Transverse colon (tissue), 4 donors: ENCODE results near the gene CCS. TPM values are rescaled to one million over a fixed set of nuclear protein-coding genes. Genes with fewer than 3 reads are reported as not detected.

ENCODE experiments used
- DNase-seq: peaks from one replicate; pipeline ENCODE4 v3.0.0-alpha.2; 2019
- H3K27ac ChIP-seq, 4 donors: fragments of 200-600 bp; sonication (generic); 2 replicates each; pipeline ENCODE4 v1.5.1; 2016 to 2018; ENCODE audit warnings: inconsistent platforms in 4 of 4
- H3K27me3 ChIP-seq: fragments of 200-600 bp; sonication (generic); 2 replicates; pipeline ENCODE4 v1.5.1; 2017; ENCODE audit warnings: inconsistent platforms
- H3K36me3 ChIP-seq, 4 donors: fragments of 200-600 bp; sonication (generic); 2 replicates each; pipeline ENCODE4 v1.5.1; 2017 to 2019; ENCODE audit warnings: inconsistent platforms in 4 of 4
- H3K4me1 ChIP-seq, 4 donors: fragments of 200-600 bp; sonication (generic); 2 replicates each; pipeline ENCODE4 v1.5.1; 2017 to 2020; ENCODE audit warnings: inconsistent platforms in 4 of 4
- H3K4me3 ChIP-seq, 4 donors: fragments of 200-600 bp; sonication (generic); 1 replicate in 1 of 4; 2 replicates in 3 of 4; pipeline versions ENCODE4 v1.5.1 to v1.6.1; 2017 to 2019; ENCODE audit warnings: inconsistent platforms in 4 of 4
- H3K9me3 ChIP-seq, 2 donors: fragments of 200-600 bp; sonication (generic); 2 replicates each; pipeline ENCODE4 v1.5.1; 2017 to 2019; ENCODE audit warnings: inconsistent platforms in 2 of 2
- CTCF ChIP-seq, 5 experiments: fragments of 200-600 bp in 3 of 5; fragments of 450-650 bp in 2 of 5; sonication (generic) in 3 of 5; IDR thresholded peaks; 1 replicate in 2 of 5; 2 replicates in 3 of 5; pipeline ENCODE4 v1.5.1; 2016 to 2017; ENCODE audit warnings: antibody characterized with exemption in 5 of 5, inconsistent platforms in 3 of 5, mild to moderate bottlenecking in 2 of 5, moderate library complexity in 1 of 5
- EP300 ChIP-seq: sonication (generic); formaldehyde crosslinking; IDR thresholded peaks from one replicate; pipeline ENCODE4 v1.6.1; 2017; ENCODE audit warnings: antibody characterized with exemption, low read depth
- POLR2A ChIP-seq: fragments of 450-650 bp; IDR thresholded peaks from one replicate; pipeline ENCODE4 v1.6.1; 2016; ENCODE audit warnings: antibody characterized with exemption, mild to moderate bottlenecking, moderate library complexity
- POLR2AphosphoS5 ChIP-seq, 3 donors: sonication (generic); formaldehyde crosslinking; IDR thresholded peaks; one replicate each; pipeline ENCODE4 v1.6.1; 2016; ENCODE audit warnings: antibody characterized with exemption in 3 of 3
- WGBS, 2 donors: methylation state at CpG; one replicate each; pipeline ENCODE4 v1.1.5; 2018; ENCODE audit warnings: low coverage in 1 of 2; 5-methylcytosine and 5-hydroxymethylcytosine counted together
- in situ Hi-C, 4 donors: fragments of 200-750 bp; cut with MboI; loops; one replicate each; pipeline versions ENCODE4 v1.15.0 to v1.15.1; 2017; ENCODE audit warnings: low sequenced_read_pairs in 3 of 4, low pct_ligation_motif_present in 1 of 4, low pct_unique_long_range_greater_than_20kb in 1 of 4
- intact Hi-C: fragments of 100-400 bp; cut with DNase I; formaldehyde crosslinking; loops from one replicate; pipeline ENCODE4 v1.15.1; 2023; ENCODE audit warnings: low total_unique reads
- total RNA-seq, 4 donors: library from RNA; depleted of rRNA; stranded (reverse); fragments of >200 nt; gene quantifications; one replicate each; pipeline ENCODE4 v1.1.0, GENCODE V29; 2016

The CCS gene
- total RNA-seq, 4 donors from 2014 or later: 37.4 to 82.0 (median 49.5) TPM

- Histone ChIP-seq H3K9me3 (no peaks in the 10 kb centered on the region), H3K4me1 (peaks cover 10 to 26% (median 18%) of the 10 kb centered on the region in 4 donors), H3K27ac (no peak overlapping the region), H3K36me3 (no peaks in the 10 kb centered on the region), H3K27me3 (no peaks in the 10 kb centered on the region), H3K4me3 (no peak overlapping the region)
- no peak for DNase-seq
- 83 to 96% methylated on average over 1 of the region's 1 CpG for WGBS, 2 donors
- in situ Hi-C loops (no loop called here), intact Hi-C loops (no loop called here)
- TF ChIP-seq CTCF (IDR thresholded peaks at IDR 0.05): no peak
- no peak for TF ChIP-seq POLR2A
- TF ChIP-seq EP300: no peak
- TF ChIP-seq POLR2AphosphoS5 (IDR thresholded peaks at IDR 0.05): no peak
Observed at GRCh38 chr11:66612458-66612857, 19.5 kb downstream of the CCS start.

GRCh38 chr11:66614073-66614472 lies 21.1 kb downstream of the CCS start:
- intact Hi-C loops: no loop called here
- no peaks in the 10 kb centered on the region for H3K36me3 ChIP-seq
- peaks cover 9 to 25% (median 21%) of the 10 kb centered on the region in 4 donors for H3K4me1 ChIP-seq
- no peak for DNase-seq
- no peaks in the 10 kb centered on the region for H3K9me3 ChIP-seq
- no peak for TF ChIP-seq CTCF (IDR thresholded peaks at IDR 0.05)
- TF ChIP-seq POLR2AphosphoS5 (IDR thresholded peaks at IDR 0.05): no peak
- TF ChIP-seq POLR2A: no peak
- TF ChIP-seq EP300: no peak
- H3K27ac ChIP-seq: no peak overlapping the region
- in situ Hi-C loops: no loop called here
- 89 to 93% methylated on average over 6 to 13 of the region's 13 CpGs for WGBS, 2 donors
- no peaks in the 10 kb centered on the region for H3K27me3 ChIP-seq
- no peak overlapping the region for H3K4me3 ChIP-seq

- TF ChIP-seq POLR2AphosphoS5 (IDR thresholded peaks at IDR 0.05) (peak; percentile 99 to 100 (median 100)), POLR2A (peak; percentile 100), EP300 (no peak), CTCF (IDR thresholded peaks at IDR 0.05) (no peak)
- in situ Hi-C loops (no loop called here), intact Hi-C loops (loop anchor here (1.0 kb wide), 1 partner anchor 62 kb away; no protein-coding TSS in a partner anchor)
- Histone ChIP-seq H3K27ac (peak within 1 kb of the TSS; percentile 92 to 98 (median 98)), H3K36me3 (no peaks in the 10 kb centered on the region), H3K4me3 (peak within 1 kb of the TSS; percentile 51 to 88 (median 82)), H3K27me3 (no peaks in the 10 kb centered on the region), H3K9me3 (no peaks in the 10 kb centered on the region), H3K4me1 (peaks cover 26 to 48% (median 43%) of the 10 kb centered on the region in 4 donors)
- WGBS, 2 donors: 0 to 2% methylated on average over 11 to 53 of the region's 90 CpGs
- DNase-seq: peak; percentile 99
Observed at GRCh38 chr11:66616379-66617154, 23.6 kb downstream of the CCS start, which contains the start of gene RBM14. TSS of gene RBM14 (plus strand) at chr11:66616630. CDS start at chr11:66616721, 91 bp downstream.

GRCh38 chr11:66617155-66617834 lies 24.3 kb downstream of the CCS start:
- H3K9me3 ChIP-seq: no peaks in the 10 kb centered on the region
- H3K27ac ChIP-seq: peak overlapping the region; percentile 92 to 98 (median 98)
- in situ Hi-C loops (no loop called here), intact Hi-C loops (no loop called here)
- DNase-seq: no peak
- 0% methylated on average over 6 to 32 of the region's 38 CpGs for WGBS, 2 donors
- H3K36me3 ChIP-seq: peaks cover 0 to under 1% (median 0%) of the 10 kb centered on the region in 4 donors
- peak overlapping the region; percentile 51 to 88 (median 82) for H3K4me3 ChIP-seq
- peaks cover 30 to 54% (median 47%) of the 10 kb centered on the region in 4 donors for H3K4me1 ChIP-seq
- TF ChIP-seq POLR2A (no peak), POLR2AphosphoS5 (IDR thresholded peaks at IDR 0.05) (peak in 2 of 3 donors; percentile 27 to 66)
- H3K27me3 ChIP-seq: no peaks in the 10 kb centered on the region
